Gastroesophageal sphincter (tissue), 3 donors: ENCODE results near the gene PET100.

Experiments used
- CTCF ChIP-seq, 4 experiments: fragments of 200-600 bp in 2 of 4; fragments of 450-650 bp in 2 of 4; sonication (generic) in 1 of 4; IDR thresholded peaks; one replicate each; pipeline ENCODE4 v1.5.1; 2017 to 2019; ENCODE audit warnings: antibody characterized with exemption in 4 of 4, mild to moderate bottlenecking in 2 of 4, moderate library complexity in 2 of 4
- POLR2A ChIP-seq, 2 donors: fragments of 450-650 bp; IDR thresholded peaks; one replicate each; pipeline ENCODE4 v1.6.1; 2017; ENCODE audit warnings: antibody characterized with exemption in 2 of 2, mild to moderate bottlenecking in 2 of 2, moderate library complexity in 1 of 2

DNA sequence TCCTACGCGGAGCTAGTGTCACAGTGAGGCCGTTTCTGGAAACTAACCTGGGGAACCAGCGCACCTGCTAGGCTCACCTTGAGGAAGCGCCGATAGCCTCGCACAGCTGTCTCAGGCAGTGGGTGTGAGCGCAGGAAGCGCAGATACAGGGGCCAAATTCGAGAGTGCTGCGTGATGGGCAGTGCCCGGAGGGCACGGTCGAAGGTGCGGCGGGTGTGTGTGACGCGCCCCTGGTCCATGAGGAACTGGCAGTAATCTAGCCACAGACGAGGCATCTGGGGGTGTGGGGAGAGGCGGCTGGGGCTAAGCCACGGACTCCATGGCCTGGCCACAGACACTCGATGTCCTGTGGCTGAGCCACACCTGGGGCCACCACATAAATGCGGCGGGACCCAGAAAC is 2.4 kb upstream of the PET100 start:
- TF ChIP-seq CTCF (IDR thresholded peaks at IDR 0.05): no peak
- no peak for TF ChIP-seq POLR2A (IDR thresholded peaks at IDR 0.05)
